ENCODE results near the gene SLC16A11. TPM values are rescaled to one million over a fixed set of nuclear protein-coding genes. Genes with fewer than 3 reads are reported as not detected.
A peak's percentile ranks its signal among the peaks of the same experiment; 100 is the strongest.
"Not testable (repeated sequence)": the region's sequence is repeated elsewhere in the genome, so short reads cannot be mapped to it uniquely, and the experiment has no call there.

Gene SLC16A11
- total and polyA plus RNA-seq, 9 of the 15 experiments (the other 6 are each of a cell fraction or from before 2014, with no cell fraction given): not detected

DNA sequence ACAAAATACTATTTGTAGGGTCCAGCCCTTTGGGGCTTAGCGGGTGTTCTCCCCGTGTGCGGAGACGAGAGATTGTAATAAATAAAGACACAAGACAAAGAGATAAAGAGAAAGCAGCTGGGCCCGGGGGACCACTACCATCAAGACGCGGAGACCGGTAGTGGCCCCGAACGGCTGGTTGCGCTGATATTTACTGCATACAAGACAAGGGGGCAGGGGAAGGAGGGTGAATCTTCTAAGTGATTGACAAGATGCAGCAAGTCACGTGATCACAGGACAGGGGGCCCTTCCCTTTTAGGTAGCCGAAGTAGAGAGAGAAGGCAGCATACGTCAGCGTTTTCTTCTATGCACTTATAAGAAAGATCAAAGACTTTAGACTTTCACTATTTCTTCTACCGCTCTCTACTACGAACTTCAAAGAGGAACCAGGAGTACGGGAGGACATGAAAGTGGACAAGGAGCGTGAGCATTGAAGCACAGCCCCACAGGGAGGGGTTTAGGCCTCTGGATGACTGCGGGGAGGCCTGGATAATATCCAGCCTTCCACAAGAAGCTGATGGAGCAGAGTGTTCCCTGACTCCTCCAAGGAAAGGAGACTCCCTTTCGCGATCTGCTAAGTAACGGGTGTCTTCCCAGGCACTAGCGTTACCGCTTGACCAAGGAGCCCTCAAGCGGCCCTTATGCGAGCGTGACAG is 47.6 kb upstream of the SLC16A11 start:
- CTCF ChIA-PET (ENCODE audit: low intra/inter-chr PET ratio): interaction anchor here (0.6 kb wide), 1 partner anchor 28 kb away, joined by 3 read pairs; no protein-coding TSS in a partner anchor
- FAIRE-seq; DNase-seq (ENCODE audit: extremely low read depth in 1 of 4, low spot score in 3 of 4): not testable (repeated sequence)

DNA sequence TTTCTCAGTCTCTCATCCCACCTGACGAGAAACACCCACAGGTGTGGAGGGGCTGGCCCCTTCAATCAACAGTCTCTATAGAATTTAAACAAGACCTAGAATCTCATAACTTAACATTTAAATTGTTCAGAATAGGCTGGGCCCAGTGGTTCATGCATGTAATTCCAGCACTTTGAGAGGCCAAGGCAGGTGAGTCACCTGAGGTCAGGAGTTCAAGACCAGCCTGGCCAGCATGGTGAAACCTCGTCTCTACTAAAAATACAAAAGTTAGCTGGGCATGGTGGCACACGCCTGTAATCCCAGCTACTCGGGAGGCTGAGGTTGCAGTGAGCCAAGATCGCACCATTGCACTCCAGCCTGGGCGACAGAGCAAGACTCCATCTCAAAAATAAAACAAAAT is 45.7 kb upstream of the SLC16A11 start:
- DNase-seq (ENCODE audit: extremely low read depth in 1 of 4, low spot score in 3 of 4); H3K9ac ChIP-seq (ENCODE audit: insufficient read depth in 1 of 2, low read depth in 2 of 2, low read length in 2 of 2); ATAC-seq; BruUV-seq (replicated peaks); in situ Hi-C loops (cut with MboI); H2AFZ ChIP-seq (ENCODE audit: low read depth, low read length); CTCF ChIA-PET (ENCODE audit: low intra/inter-chr PET ratio); H3K36me3 ChIP-seq (ENCODE audit: control insufficient read depth, insufficient read depth, low read length); FAIRE-seq; H3K27ac ChIP-seq (ENCODE audit: extremely low read depth, low read depth, low read length); H3K9me1 ChIP-seq (ENCODE audit: control insufficient read depth, insufficient read depth, low read length); intact Hi-C loops (cut with micrococcal nuclease); H3K79me2 ChIP-seq (ENCODE audit: control insufficient read depth, insufficient read depth, low read length); H3K9me3 ChIP-seq (replicated peaks; ENCODE audit: control insufficient read depth, insufficient read depth, low read depth, low read length); H3K4me3 ChIP-seq; H3K4me1 ChIP-seq (replicated peaks in 1 of 2; ENCODE audit: control insufficient read depth in 2 of 2, insufficient read depth in 2 of 2, low read length in 2 of 2); H3K4me2 ChIP-seq (ENCODE audit: insufficient read depth, low read length); H4K20me1 ChIP-seq (replicated peaks; ENCODE audit: control insufficient read depth, insufficient read depth, low read length): not testable (repeated sequence)
- H3K27me3 ChIP-seq (ENCODE audit: control insufficient read depth in 2 of 2, insufficient read depth in 2 of 2, low read length in 2 of 2): peaks cover 9 to 12% of the 10 kb centered on the region in 2 experiments; a peak in 3 of 5 replicates
- 24% methylated on average over 6 of the region's 6 CpGs for WGBS (ENCODE audit: insufficient coverage, low coverage, missing lambda C conversion rate)
- POLR2A ChIA-PET: interaction anchor here (0.7 kb wide), 1 partner anchor 11 kb away, joined by 3 read pairs; no protein-coding TSS in a partner anchor

More for the DNA sequence above, 47.6 kb upstream of the SLC16A11 start:
- H3K4me3 ChIP-seq; H3K9me3 ChIP-seq (replicated peaks; ENCODE audit: control insufficient read depth, insufficient read depth, low read depth, low read length); H4K20me1 ChIP-seq (replicated peaks; ENCODE audit: control insufficient read depth, insufficient read depth, low read length); H3K79me2 ChIP-seq (ENCODE audit: control insufficient read depth, insufficient read depth, low read length); H3K27ac ChIP-seq (ENCODE audit: extremely low read depth, low read depth, low read length); H3K4me1 ChIP-seq (replicated peaks in 1 of 2; ENCODE audit: control insufficient read depth in 2 of 2, insufficient read depth in 2 of 2, low read length in 2 of 2); BruUV-seq (replicated peaks); H3K9me1 ChIP-seq (ENCODE audit: control insufficient read depth, insufficient read depth, low read length); in situ Hi-C loops (cut with MboI); POLR2A ChIA-PET; H2AFZ ChIP-seq (ENCODE audit: low read depth, low read length); intact Hi-C loops (cut with micrococcal nuclease); H3K36me3 ChIP-seq (ENCODE audit: control insufficient read depth, insufficient read depth, low read length); H3K4me2 ChIP-seq (ENCODE audit: insufficient read depth, low read length); H3K9ac ChIP-seq (ENCODE audit: insufficient read depth in 1 of 2, low read depth in 2 of 2, low read length in 2 of 2); ATAC-seq: not testable (repeated sequence)
- H3K27me3 ChIP-seq (ENCODE audit: control insufficient read depth in 2 of 2, insufficient read depth in 2 of 2, low read length in 2 of 2): peaks cover 12 to 23% of the 10 kb centered on the region in 2 experiments; a peak in 3 of 5 replicates
- WGBS (ENCODE audit: insufficient coverage, low coverage, missing lambda C conversion rate): 20% methylated on average over 13 of the region's 28 CpGs
- TF ChIP-seq RAD51 (IDR thresholded peaks at IDR 0.05; ENCODE audit: borderline replicate concordance, low read depth) (peak; percentile 53; the same call in 1 of the 2 replicates), CBFA2T2 (conservative IDR thresholded peaks at IDR 0.05) (0 out of 2 replicates have a peak, but pooled peaks have one; percentile 7)
- TF ChIP-seq, protein P1, sequence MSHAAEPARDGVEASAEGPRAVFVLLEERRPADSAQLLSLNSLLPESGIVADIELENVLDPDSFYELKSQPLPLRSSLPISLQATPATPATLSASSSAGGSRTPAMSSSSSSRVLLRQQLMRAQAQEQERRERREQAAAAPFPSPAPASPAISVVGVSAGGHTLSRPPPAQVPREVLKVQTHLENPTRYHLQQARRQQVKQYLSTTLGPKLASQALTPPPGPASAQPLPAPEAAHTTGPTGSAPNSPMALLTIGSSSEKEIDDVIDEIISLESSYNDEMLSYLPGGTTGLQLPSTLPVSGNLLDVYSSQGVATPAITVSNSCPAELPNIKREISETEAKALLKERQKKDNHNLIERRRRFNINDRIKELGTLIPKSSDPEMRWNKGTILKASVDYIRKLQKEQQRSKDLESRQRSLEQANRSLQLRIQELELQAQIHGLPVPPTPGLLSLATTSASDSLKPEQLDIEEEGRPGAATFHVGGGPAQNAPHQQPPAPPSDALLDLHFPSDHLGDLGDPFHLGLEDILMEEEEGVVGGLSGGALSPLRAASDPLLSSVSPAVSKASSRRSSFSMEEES (CRISPR knock-in tag; IDR thresholded peaks at IDR 0.05): peak; percentile 24; the same call in 1 of the 2 replicates
